Measurements from ENCODE around the gene PPFIA1. TPM values are rescaled to one million over a fixed set of nuclear protein-coding genes. Genes with fewer than 3 reads are reported as not detected.
"Not testable (repeated sequence)": the region's sequence is repeated elsewhere in the genome, so short reads cannot be mapped to it uniquely, and the experiment has no call there.

PPFIA1 gene
- total RNA-seq, 4 donors from 2014 or later = 21.0 to 34.7 (median 29.8) TPM

- no peak overlapping the region for H3K27ac ChIP-seq
- no peaks in the 10 kb centered on the region for H3K9me3 ChIP-seq
- H3K27me3 ChIP-seq = no peaks in the 10 kb centered on the region
- 29 to 41% methylated on average over 1 to 3 of the region's 4 CpGs for WGBS, 2 donors
- no peak overlapping the region for H3K4me3 ChIP-seq
- TF ChIP-seq CTCF (IDR thresholded peaks at IDR 0.05) = no peak
- no peak for TF ChIP-seq POLR2A (IDR thresholded peaks at IDR 0.05)
- peaks cover 0 to 5% (median 0%) of the 10 kb centered on the region in 3 donors for H3K4me1 ChIP-seq
- intact Hi-C loops (cut with DNase I) = no loop called here
- no peak for DNase-seq
- no peaks in the 10 kb centered on the region for H3K36me3 ChIP-seq
These were observed 22.8 kb upstream of the PPFIA1 start for GRCh38 chr11:70247710-70248072.

DNA sequence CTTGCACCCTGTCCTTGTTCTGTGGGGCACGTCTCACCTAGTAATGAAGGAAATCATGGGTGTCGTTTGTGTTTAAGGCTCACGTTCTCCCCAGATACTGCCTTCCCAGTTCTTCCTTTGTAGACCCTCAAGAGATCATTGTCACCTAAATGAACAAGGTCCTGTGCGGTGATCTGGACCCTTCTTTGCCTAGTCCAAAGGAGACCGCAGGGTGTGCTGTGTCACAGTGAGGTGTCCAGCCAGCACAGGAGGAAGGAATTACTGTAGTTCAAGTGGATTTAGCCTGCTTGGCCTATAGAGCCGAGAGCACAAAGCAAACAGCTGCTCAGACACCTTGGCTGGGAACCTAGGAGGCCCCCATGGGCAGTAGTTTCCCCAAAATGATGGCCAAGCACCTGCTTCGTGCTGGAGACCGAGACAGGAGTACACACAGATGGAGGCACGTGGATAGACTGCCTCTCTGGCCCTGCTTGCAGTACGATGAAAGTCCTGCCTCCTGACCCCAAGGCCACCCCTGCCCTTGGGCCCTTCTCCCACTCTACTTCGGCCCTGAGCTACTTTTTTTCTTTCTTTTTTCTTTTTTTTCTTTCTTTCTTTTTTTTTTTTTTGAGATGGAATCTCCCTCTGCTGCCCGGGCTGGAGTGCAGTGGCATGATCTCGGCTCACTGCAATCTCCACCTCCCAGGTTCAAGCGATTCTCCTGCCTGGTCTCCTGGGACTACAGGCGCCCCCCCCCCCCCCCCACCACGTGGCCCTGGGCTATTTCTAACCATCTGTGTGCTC lies 19.4 kb upstream of the PPFIA1 start:
- intact Hi-C loops (cut with DNase I) = no loop called here
- Histone ChIP-seq H3K4me3 (no peak overlapping the region), H3K4me1 (peaks cover 0 to 5% (median 0%) of the 10 kb centered on the region in 3 donors), H3K27me3 (no peaks in the 10 kb centered on the region), H3K36me3 (no peaks in the 10 kb centered on the region), H3K9me3 (no peaks in the 10 kb centered on the region), H3K27ac (no peak overlapping the region)
- DNase-seq = no peak
- TF ChIP-seq CTCF (IDR thresholded peaks at IDR 0.05) (no peak), POLR2A (IDR thresholded peaks at IDR 0.05) (no peak)
- WGBS, 2 donors = 70 to 71% methylated on average over 10 to 12 of the region's 16 CpGs

DNA sequence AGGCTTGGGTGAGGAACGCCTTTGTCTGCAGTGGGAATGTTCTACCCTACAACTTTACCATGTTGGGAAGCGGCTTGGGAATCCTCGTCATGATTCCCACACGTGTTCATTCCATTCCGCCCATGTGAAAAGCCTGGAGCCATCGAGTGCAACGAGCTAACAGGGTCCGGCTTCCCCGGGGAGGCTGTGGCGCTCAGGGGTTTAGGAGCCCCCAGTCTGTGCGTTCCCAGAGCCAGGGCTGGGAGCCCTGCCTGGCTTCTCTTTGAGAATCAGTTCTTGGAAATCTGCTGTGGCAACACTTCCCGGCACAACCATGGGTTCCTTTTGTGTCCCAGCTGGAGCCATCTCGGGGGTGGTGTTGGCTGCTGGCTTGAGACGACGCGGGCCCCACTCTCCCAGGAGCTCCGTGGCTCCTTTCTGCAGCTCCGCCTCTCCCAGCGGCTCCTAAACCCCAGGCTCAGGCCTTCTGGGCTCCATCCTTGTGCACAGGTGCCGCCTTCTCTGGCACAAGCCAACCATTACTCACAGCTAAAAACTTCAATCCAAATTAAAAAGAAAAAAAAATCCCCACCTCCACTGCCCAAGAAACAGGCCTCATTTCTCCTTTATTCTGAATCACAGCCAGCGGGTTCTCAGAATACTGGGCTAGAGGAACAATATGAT lies 18.7 kb upstream of the PPFIA1 start:
- Histone ChIP-seq H3K27ac (no peak overlapping the region), H3K4me3 (no peak overlapping the region), H3K27me3 (no peaks in the 10 kb centered on the region), H3K9me3 (no peaks in the 10 kb centered on the region), H3K4me1 (peaks cover 0 to 5% (median 0%) of the 10 kb centered on the region in 3 donors), H3K36me3 (no peaks in the 10 kb centered on the region)
- intact Hi-C loops (cut with DNase I) = no loop called here
- TF ChIP-seq POLR2A (IDR thresholded peaks at IDR 0.05) = no peak
- no peak for TF ChIP-seq CTCF (IDR thresholded peaks at IDR 0.05)
- 68 to 71% methylated on average over 3 to 9 of the region's 21 CpGs for WGBS, 2 donors
- no peak for DNase-seq

GRCh38 chr11:70252844-70253243 lies 17.6 kb upstream of the PPFIA1 start:
- Histone ChIP-seq H3K4me1 (no peaks in the 10 kb centered on the region), H3K27me3 (no peaks in the 10 kb centered on the region), H3K9me3 (no peaks in the 10 kb centered on the region), H3K27ac (no peak overlapping the region), H3K36me3 (no peaks in the 10 kb centered on the region), H3K4me3 (no peak overlapping the region)
- no peak for DNase-seq
- 87 to 95% methylated on average over 9 to 10 of the region's 12 CpGs for WGBS, 2 donors
- TF ChIP-seq CTCF (IDR thresholded peaks at IDR 0.05) = no peak
- TF ChIP-seq POLR2A (IDR thresholded peaks at IDR 0.05) = no peak
- intact Hi-C loops (cut with DNase I) = no loop called here

DNA sequence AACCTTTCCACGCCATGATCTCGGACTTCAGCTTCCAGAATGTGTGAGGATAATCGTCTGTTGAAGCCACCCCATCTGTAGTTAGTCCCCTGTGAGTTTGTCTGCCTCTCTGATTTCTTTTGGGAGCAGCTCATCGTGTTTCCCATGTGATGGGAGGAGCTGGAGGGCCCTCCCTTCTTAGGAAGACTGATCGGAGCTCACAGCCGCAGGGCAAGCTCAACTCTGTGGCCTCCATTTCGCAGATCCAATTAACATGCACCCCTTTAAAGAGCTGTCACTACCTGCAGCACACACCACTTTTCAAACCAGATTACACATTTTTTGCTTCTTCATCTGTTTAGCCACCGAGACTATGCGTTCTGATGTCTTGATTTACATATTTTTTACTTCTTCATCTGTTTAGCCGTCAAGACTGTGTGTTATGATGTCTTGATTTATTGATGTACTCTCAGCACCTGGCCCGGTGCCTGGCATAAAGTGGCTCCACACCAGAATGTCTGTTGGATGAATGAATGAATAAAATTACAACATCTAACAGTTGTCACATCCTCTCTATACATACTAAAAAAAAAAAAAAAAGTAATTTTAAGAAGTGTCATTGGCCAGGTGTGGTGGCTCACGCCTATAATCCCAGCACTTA lies 14.9 kb upstream of the PPFIA1 start:
- no peak for DNase-seq
- H3K36me3 ChIP-seq = no peaks in the 10 kb centered on the region
- no peaks in the 10 kb centered on the region for H3K4me1 ChIP-seq
- no peaks in the 10 kb centered on the region for H3K9me3 ChIP-seq
- no peaks in the 10 kb centered on the region for H3K27me3 ChIP-seq
- H3K4me3 ChIP-seq = no peak overlapping the region
- H3K27ac ChIP-seq = no peak overlapping the region
- no peak for TF ChIP-seq CTCF (IDR thresholded peaks at IDR 0.05)
- TF ChIP-seq POLR2A (IDR thresholded peaks at IDR 0.05) = no peak
- WGBS, 2 donors = 46 to 60% methylated on average over 12 of the region's 12 CpGs
- intact Hi-C loops (cut with DNase I) = no loop called here

- DNase-seq; H3K36me3 ChIP-seq; intact Hi-C loops (cut with DNase I); H3K4me1 ChIP-seq; H3K9me3 ChIP-seq; H3K27me3 ChIP-seq; H3K4me3 ChIP-seq; H3K27ac ChIP-seq: not testable (repeated sequence)
- 83 to 94% methylated on average over 2 of the region's 2 CpGs for WGBS, 2 donors
These were observed 11.4 kb upstream of the PPFIA1 start for GRCh38 chr11:70259077-70259476.

Data from esophagus squamous epithelium (tissue), 5 donors.